OCI-LY7 (cell line): ENCODE results near the gene TMEM63B. TPM values are rescaled to one million over a fixed set of nuclear protein-coding genes. Genes with fewer than 3 reads are reported as not detected.

Source experiments
- BruUV-seq: library from RNA; stranded (reverse); fragments of 400-500 nt; replicated peaks from 2 replicates; lab custom pipeline; 2021; lab: Mats Ljungman, UMichigan
- CTCF ChIA-PET: fragments of 300-600 bp; sonication (Branson Sonifier 250); formaldehyde crosslinking; loops from one replicate; lab custom pipeline; 2022; ENCODE audit warnings: antibody characterized with exemption; ENCODE audit not compliant: unreplicated experiment; lab: Charles Lee
- POLR2A ChIA-PET: fragments of 300-600 bp; sonication (Branson Sonifier 250); formaldehyde crosslinking; loops from one replicate; lab custom pipeline; 2022; ENCODE audit warnings: antibody characterized with exemption; lab: Charles Lee
- DNase-seq: peaks from one replicate; pipeline ENCODE4 v3.0.0-alpha.2; 2015; ENCODE audit warnings: low spot score
- H2AFZ ChIP-seq: fragments of 200-600 bp; sonication (generic), shearing (Covaris generic); 2 replicates; pipeline ENCODE4 v1.6.1; 2014; ENCODE audit warnings: mild to moderate bottlenecking, antibody characterized with exemption, low read length, moderate library complexity
- H3K27ac ChIP-seq: fragments of 200-600 bp; sonication (generic); 2 replicates; pipeline ENCODE4 v1.5.1; 2014; ENCODE audit warnings: mixed run types, low read depth, mild to moderate bottlenecking, moderate library complexity, low read length, inconsistent platforms; ENCODE audit not compliant: poor library complexity, severe bottlenecking
- H3K36me3 ChIP-seq: fragments of 200-600 bp; sonication (generic); 2 replicates; pipeline ENCODE4 v1.6.1; 2014; ENCODE audit warnings: mild to moderate bottlenecking, antibody characterized with exemption, low read length, moderate library complexity, mixed read lengths; ENCODE audit not compliant: insufficient read depth
- H3K4me1 ChIP-seq: fragments of 200-600 bp; sonication (generic); 2 replicates; pipeline ENCODE4 v1.5.1; 2014; ENCODE audit warnings: mild to moderate bottlenecking, low read length; ENCODE audit not compliant: insufficient read depth, poor library complexity, severe bottlenecking
- H3K4me2 ChIP-seq: fragments of 200-600 bp; sonication (generic); 2 replicates; pipeline ENCODE4 v1.6.1; 2014; ENCODE audit warnings: mild to moderate bottlenecking, low read length
- H3K4me3 ChIP-seq: fragments of 200-600 bp; sonication (generic); 2 replicates; pipeline ENCODE4 v1.5.1; 2014; ENCODE audit warnings: mild to moderate bottlenecking, low read depth, low read length; ENCODE audit not compliant: poor library complexity, severe bottlenecking
- H3K79me2 ChIP-seq: fragments of 200-600 bp; sonication (generic); 2 replicates; pipeline ENCODE4 v1.6.1; 2016; ENCODE audit warnings: low read depth, mild to moderate bottlenecking, low read length, moderate library complexity, mixed read lengths; ENCODE audit not compliant: insufficient read depth
- H3K9me2 ChIP-seq: fragments of 200-600 bp; sonication (generic); 2 replicates; pipeline ENCODE4 v1.6.1; 2016; ENCODE audit warnings: mild to moderate bottlenecking, low read length, mixed read lengths; ENCODE audit not compliant: insufficient read depth
- H3K9me3 ChIP-seq: fragments of 200-600 bp; sonication (generic); 2 replicates; pipeline ENCODE4 v1.6.1; 2014; ENCODE audit warnings: mild to moderate bottlenecking, mixed run types, low read length, mixed read lengths
- H4K20me1 ChIP-seq: fragments of 200-600 bp; sonication (generic); 2 replicates; pipeline ENCODE4 v1.6.1; 2014; ENCODE audit warnings: mild to moderate bottlenecking, antibody characterized with exemption, low read length, moderate library complexity, mixed read lengths; ENCODE audit not compliant: insufficient read depth
- CTCF ChIP-seq: fragments of 200-600 bp; sonication (generic); conservative IDR thresholded peaks from 2 replicates; pipeline ENCODE4 v1.5.1; 2014; ENCODE audit warnings: mild to moderate bottlenecking, antibody characterized with exemption, low read length, moderate library complexity, mixed read lengths
- EZH2phosphoT487 ChIP-seq: fragments of 200-600 bp; sonication (generic); IDR thresholded peaks from 2 replicates; pipeline ENCODE4 v1.6.1; 2018; ENCODE audit warnings: low read depth, borderline replicate concordance, mild to moderate bottlenecking, mixed run types, antibody characterized with exemption, low read length, moderate library complexity, mixed read lengths
- intact Hi-C: fragments of 100-400 bp; cut with micrococcal nuclease; formaldehyde crosslinking; loops from one replicate; pipeline ENCODE4 v1.10.0; 2022; ENCODE audit not compliant: unreplicated experiment
- total RNA-seq, 2 experiments: library from RNA; depleted of rRNA in 1 of 2; stranded (reverse); fragments of >200 nt in 1 of 2; shearing (Covaris generic) in 1 of 2; gene quantifications; 2 replicates each; pipeline ENCODE4 v1.2.3, GENCODE V29; 2014 to 2022

Gene TMEM63B
- total RNA-seq, 2 experiments from 2014 or later, result 5.4 to 10.0 TPM

DNA sequence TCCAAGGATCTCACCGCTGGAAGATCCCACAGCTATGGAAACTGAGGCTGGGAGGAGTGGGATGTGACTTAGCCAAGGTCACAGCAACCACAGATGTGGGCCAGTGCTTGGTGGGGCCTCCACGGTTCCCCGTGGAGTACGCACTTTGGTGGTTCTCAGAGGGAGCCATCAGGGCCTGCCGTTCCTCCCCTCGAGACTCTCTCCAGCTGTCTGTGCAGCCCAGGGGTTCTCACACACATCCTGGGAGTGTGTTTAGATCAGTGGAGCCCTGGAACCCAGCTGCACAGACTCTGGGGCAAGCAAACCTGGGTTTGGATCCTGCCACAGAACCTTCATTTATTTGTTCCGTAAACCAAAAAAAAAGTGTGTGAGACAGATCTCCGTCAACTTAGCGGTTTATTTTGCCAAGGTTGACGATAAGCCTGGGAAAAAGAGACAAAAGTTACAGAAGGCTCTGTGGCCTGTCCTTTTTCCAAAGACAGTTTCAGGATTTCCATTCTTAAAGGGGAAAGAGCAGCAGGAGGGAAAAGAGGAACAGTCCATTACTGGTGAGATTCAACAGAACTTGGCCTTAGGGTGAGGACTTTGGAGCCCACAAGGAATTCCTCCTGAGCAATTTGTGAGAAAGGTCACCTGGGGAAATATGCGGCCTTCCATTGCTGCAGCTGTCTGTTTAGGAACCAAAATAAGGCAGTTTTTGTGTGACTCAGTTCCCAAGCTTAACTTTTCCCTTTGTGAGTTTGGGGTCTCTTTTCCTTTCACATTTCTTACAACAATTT, 75.8 kb downstream of the TMEM63B start:
- H2AFZ ChIP-seq, result no peak overlapping the region
- no peaks in the 10 kb centered on the region for H3K9me3 ChIP-seq
- H3K4me3 ChIP-seq, result no peak overlapping the region
- BruUV-seq, result no TSS peak
- intact Hi-C loops, result no loop called here
- TF ChIP-seq EZH2phosphoT487 (no peak), CTCF (no peak)
- H3K36me3 ChIP-seq, result no peaks in the 10 kb centered on the region
- no peak overlapping the region for H3K27ac ChIP-seq
- H3K79me2 ChIP-seq, result no peaks in the 10 kb centered on the region
- ChIA-PET CTCF (interaction anchor here (0.6 kb wide), 1 partner anchor 103 kb away, joined by 5 read pairs; no protein-coding TSS in a partner anchor), POLR2A (no interaction called here)
- H3K4me2 ChIP-seq, result no peak overlapping the region
- no peak for DNase-seq
- H4K20me1 ChIP-seq, result no peaks in the 10 kb centered on the region
- H3K9me2 ChIP-seq, result no peaks in the 10 kb centered on the region
- H3K4me1 ChIP-seq, result peaks cover 9% of the 10 kb centered on the region

DNA sequence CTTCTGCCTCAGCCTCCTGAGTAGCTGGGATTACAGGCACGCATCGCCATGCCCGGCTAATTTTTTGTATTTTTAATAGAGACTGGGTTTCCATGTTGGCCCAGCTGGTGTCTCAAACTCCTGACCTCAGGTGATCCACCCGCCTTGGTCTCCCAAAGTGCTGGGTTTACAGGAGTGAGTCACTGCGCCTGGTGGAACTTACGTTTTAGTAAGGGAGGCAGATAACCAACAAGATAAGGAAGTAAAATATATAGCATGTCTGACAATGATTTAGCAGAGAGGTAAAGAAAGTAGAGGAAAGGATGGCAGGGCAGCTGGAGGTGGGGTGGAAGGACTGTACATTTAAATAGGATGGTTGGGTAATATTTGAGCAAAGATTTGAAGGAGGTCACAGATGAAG, 76.6 kb downstream of the TMEM63B start:
- DNase-seq, result no peak
- no peaks in the 10 kb centered on the region for H3K9me3 ChIP-seq
- no TSS peak for BruUV-seq
- TF ChIP-seq EZH2phosphoT487, result no peak
- TF ChIP-seq CTCF, result no peak
- no peak overlapping the region for H3K27ac ChIP-seq
- H3K36me3 ChIP-seq, result no peaks in the 10 kb centered on the region
- POLR2A ChIA-PET, result no interaction called here
- CTCF ChIA-PET, result no interaction called here
- H3K79me2 ChIP-seq, result no peaks in the 10 kb centered on the region
- no peak overlapping the region for H2AFZ ChIP-seq
- H3K9me2 ChIP-seq, result no peaks in the 10 kb centered on the region
- H3K4me3 ChIP-seq, result no peak overlapping the region
- H3K4me1 ChIP-seq, result peaks cover 9% of the 10 kb centered on the region
- no peak overlapping the region for H3K4me2 ChIP-seq
- intact Hi-C loops, result no loop called here
- H4K20me1 ChIP-seq, result no peaks in the 10 kb centered on the region

Other genes with a start within 250 kb of the TMEM63B start
- gene MRPL14, start 102 bp upstream of the TMEM63B start, total RNA-seq (2014; rRNA removed; shearing (Covaris generic)), result 87.2 and 97.8 TPM in 2 replicates
- 42.8 and 51.3 TPM in 2 replicates for gene MRPL14, start 102 bp upstream of the TMEM63B start, total RNA-seq (2022)
- not detected in 2 replicates for gene CAPN11, start 31.3 kb downstream of the TMEM63B start, total RNA-seq (2014; rRNA removed; shearing (Covaris generic))
- gene CAPN11, start 31.3 kb downstream of the TMEM63B start, total RNA-seq (2022), result not detected in 2 replicates
- not detected in 2 replicates for gene MYMX, start 89.4 kb downstream of the TMEM63B start, total RNA-seq (2014; rRNA removed; shearing (Covaris generic))
- gene MYMX, start 89.4 kb downstream of the TMEM63B start, total RNA-seq (2022), result not detected in 2 replicates
- 51.5 and 52.6 TPM in 2 replicates for gene SLC29A1, start 96.0 kb downstream of the TMEM63B start, total RNA-seq (2014; rRNA removed; shearing (Covaris generic))
- gene SLC29A1, start 96.0 kb downstream of the TMEM63B start, total RNA-seq (2022), result 54.1 and 64.6 TPM in 2 replicates
- gene HSP90AB1, start 119.5 kb downstream of the TMEM63B start, total RNA-seq (2014; rRNA removed; shearing (Covaris generic)), result 911 and 1,004 TPM in 2 replicates
- 1,055 and 1,282 TPM in 2 replicates for gene HSP90AB1, start 119.5 kb downstream of the TMEM63B start, total RNA-seq (2022)
- gene SLC35B2, start 130.0 kb downstream of the TMEM63B start, total RNA-seq (2014; rRNA removed; shearing (Covaris generic)), result 10.1 and 13.9 TPM in 2 replicates
- 15.3 and 16.5 TPM in 2 replicates for gene SLC35B2, start 130.0 kb downstream of the TMEM63B start, total RNA-seq (2022)
- gene NFKBIE, start 138.0 kb downstream of the TMEM63B start, total RNA-seq (2014; rRNA removed; shearing (Covaris generic)), result 27.5 and 43.1 TPM in 2 replicates
- gene NFKBIE, start 138.0 kb downstream of the TMEM63B start, total RNA-seq (2022), result 22.4 and 24.8 TPM in 2 replicates
- gene TMEM151B, start 142.9 kb downstream of the TMEM63B start, total RNA-seq (2014; rRNA removed; shearing (Covaris generic)), result not detected in 2 replicates
- gene TMEM151B, start 142.9 kb downstream of the TMEM63B start, total RNA-seq (2022), result 0.07 and 0.15 TPM in 2 replicates
- gene AARS2, start 185.8 kb downstream of the TMEM63B start, total RNA-seq (2014; rRNA removed; shearing (Covaris generic)), result 22.0 and 22.7 TPM in 2 replicates
- 20.7 and 22.4 TPM in 2 replicates for gene AARS2, start 185.8 kb downstream of the TMEM63B start, total RNA-seq (2022)
- gene SPATS1, start 215.1 kb downstream of the TMEM63B start, total RNA-seq (2014; rRNA removed; shearing (Covaris generic)), result not detected in 2 replicates
- not detected in 2 replicates for gene SPATS1, start 215.1 kb downstream of the TMEM63B start, total RNA-seq (2022)